K562 (cell line): Measurements from ENCODE around the gene ITGAL. TPM values are rescaled to one million over a fixed set of nuclear protein-coding genes. Genes with fewer than 3 reads are reported as not detected.
A peak's percentile ranks its signal among the peaks of the same experiment; 100 is the strongest.

ENCODE experiments used
- ELF1 ChIP-seq: fragments of 200-800 bp; sonication (Bioruptor generic); IDR thresholded peaks from 2 replicates; pipeline ENCODE4 v1.6.1; 2016; ENCODE audit warnings: missing genetic modification characterization, missing compliant biosample characterization
- ETV1 ChIP-seq: fragments of 450-650 bp; conservative IDR thresholded peaks from 2 replicates; pipeline ENCODE4 v1.6.1; 2016; ENCODE audit warnings: missing genetic modification characterization, control low read depth, low read depth, missing compliant biosample characterization
- HEY1 ChIP-seq: fragments of 250-450 bp; sonication (Bioruptor Pico); IDR thresholded peaks from 2 replicates; pipeline ENCODE4 v1.5.0; 2020; ENCODE audit warnings: mild to moderate bottlenecking, moderate library complexity, borderline replicate concordance
- LEF1 ChIP-seq: fragments of 450-650 bp; IDR thresholded peaks from 2 replicates; pipeline ENCODE4 v1.6.1; 2016; ENCODE audit warnings: mild to moderate bottlenecking
- PKNOX1 ChIP-seq: fragments of 450-650 bp; IDR thresholded peaks from 2 replicates; pipeline ENCODE4 v1.6.1; 2016
- TCF7 ChIP-seq: sonication (generic); IDR thresholded peaks from 2 replicates; pipeline ENCODE4 v1.6.1; 2016; ENCODE audit warnings: antibody characterized with exemption, borderline replicate concordance
- TRIM24 ChIP-seq, 2 experiments: fragments of 450-650 bp; IDR thresholded peaks; 2 replicates each; pipeline ENCODE4 v1.6.1; 2016
- polyA plus RNA-seq, 8 experiments: library from polyadenylated mRNA; depleted of rRNA in 4 of 8; stranded (reverse) in 5 of 8; unstranded in 3 of 8; fragments of >200 nt; fragmentation: Nextera tagmentation in 2 of 8; fragmentation: Illumina TruSeq in 1 of 8; extraction: Ambion mirVana in 2 of 8; extraction: Trizol in 1 of 8; gene quantifications; 2 replicates each; pipeline versions ENCODE4 v1.2.1 to v1.2.3, GENCODE V29; 2011 to 2014; ENCODE audit warnings: inconsistent platforms in 1 of 8, missing spikeins in 1 of 8
- total RNA-seq, 7 experiments: library from RNA; depleted of rRNA in 6 of 7; stranded (reverse); fragments of >200 nt in 6 of 7; fragmentation: Illumina TruSeq in 2 of 7; extraction: Trizol in 2 of 7; gene quantifications; 2 replicates each; pipeline versions ENCODE4 v1.2.1 to v1.2.3, GENCODE V29; 2011 to 2021; ENCODE audit warnings: low replicate concordance in 1 of 7
- TF ChIP-seq, protein P1 (sequence below): fragments of 200-600 bp; sonication (generic); IDR thresholded peaks from one replicate; pipeline ENCODE4 v1.6.1; 2012; ENCODE audit warnings: mild to moderate bottlenecking, low read depth, low read length, inconsistent platforms
- TF ChIP-seq, protein P2 (sequence below): fragments of 250-450 bp; sonication (Bioruptor Pico); IDR thresholded peaks from 2 replicates; pipeline ENCODE4 v1.4.0; 2020; ENCODE audit warnings: mild to moderate bottlenecking, moderate library complexity

ITGAL gene
- total and polyA plus RNA-seq, 9 of the 15 experiments (the other 6 are each of a cell fraction or from before 2014, with no cell fraction given), result 0.01 to 0.53 TPM; not detected in 7

- TF ChIP-seq TCF7 (0 out of 2 replicates have a peak, but pooled peaks have one; percentile 14), HEY1 (CRISPR knock-in tag) (0 out of 2 replicates have a peak, but pooled peaks have one; percentile 41), ELF1 (tag) (peak; percentile 63), LEF1 (0 out of 2 replicates have a peak, but pooled peaks have one; percentile 17), PKNOX1 (peak; percentile 75), ETV1 (tag) (peak; percentile 81), TRIM24 (IDR thresholded peaks at IDR 0.05) (peak in 1 of 2 experiments; percentile 69; a peak in 1 of 4 replicates)
- TF ChIP-seq, protein P1, sequence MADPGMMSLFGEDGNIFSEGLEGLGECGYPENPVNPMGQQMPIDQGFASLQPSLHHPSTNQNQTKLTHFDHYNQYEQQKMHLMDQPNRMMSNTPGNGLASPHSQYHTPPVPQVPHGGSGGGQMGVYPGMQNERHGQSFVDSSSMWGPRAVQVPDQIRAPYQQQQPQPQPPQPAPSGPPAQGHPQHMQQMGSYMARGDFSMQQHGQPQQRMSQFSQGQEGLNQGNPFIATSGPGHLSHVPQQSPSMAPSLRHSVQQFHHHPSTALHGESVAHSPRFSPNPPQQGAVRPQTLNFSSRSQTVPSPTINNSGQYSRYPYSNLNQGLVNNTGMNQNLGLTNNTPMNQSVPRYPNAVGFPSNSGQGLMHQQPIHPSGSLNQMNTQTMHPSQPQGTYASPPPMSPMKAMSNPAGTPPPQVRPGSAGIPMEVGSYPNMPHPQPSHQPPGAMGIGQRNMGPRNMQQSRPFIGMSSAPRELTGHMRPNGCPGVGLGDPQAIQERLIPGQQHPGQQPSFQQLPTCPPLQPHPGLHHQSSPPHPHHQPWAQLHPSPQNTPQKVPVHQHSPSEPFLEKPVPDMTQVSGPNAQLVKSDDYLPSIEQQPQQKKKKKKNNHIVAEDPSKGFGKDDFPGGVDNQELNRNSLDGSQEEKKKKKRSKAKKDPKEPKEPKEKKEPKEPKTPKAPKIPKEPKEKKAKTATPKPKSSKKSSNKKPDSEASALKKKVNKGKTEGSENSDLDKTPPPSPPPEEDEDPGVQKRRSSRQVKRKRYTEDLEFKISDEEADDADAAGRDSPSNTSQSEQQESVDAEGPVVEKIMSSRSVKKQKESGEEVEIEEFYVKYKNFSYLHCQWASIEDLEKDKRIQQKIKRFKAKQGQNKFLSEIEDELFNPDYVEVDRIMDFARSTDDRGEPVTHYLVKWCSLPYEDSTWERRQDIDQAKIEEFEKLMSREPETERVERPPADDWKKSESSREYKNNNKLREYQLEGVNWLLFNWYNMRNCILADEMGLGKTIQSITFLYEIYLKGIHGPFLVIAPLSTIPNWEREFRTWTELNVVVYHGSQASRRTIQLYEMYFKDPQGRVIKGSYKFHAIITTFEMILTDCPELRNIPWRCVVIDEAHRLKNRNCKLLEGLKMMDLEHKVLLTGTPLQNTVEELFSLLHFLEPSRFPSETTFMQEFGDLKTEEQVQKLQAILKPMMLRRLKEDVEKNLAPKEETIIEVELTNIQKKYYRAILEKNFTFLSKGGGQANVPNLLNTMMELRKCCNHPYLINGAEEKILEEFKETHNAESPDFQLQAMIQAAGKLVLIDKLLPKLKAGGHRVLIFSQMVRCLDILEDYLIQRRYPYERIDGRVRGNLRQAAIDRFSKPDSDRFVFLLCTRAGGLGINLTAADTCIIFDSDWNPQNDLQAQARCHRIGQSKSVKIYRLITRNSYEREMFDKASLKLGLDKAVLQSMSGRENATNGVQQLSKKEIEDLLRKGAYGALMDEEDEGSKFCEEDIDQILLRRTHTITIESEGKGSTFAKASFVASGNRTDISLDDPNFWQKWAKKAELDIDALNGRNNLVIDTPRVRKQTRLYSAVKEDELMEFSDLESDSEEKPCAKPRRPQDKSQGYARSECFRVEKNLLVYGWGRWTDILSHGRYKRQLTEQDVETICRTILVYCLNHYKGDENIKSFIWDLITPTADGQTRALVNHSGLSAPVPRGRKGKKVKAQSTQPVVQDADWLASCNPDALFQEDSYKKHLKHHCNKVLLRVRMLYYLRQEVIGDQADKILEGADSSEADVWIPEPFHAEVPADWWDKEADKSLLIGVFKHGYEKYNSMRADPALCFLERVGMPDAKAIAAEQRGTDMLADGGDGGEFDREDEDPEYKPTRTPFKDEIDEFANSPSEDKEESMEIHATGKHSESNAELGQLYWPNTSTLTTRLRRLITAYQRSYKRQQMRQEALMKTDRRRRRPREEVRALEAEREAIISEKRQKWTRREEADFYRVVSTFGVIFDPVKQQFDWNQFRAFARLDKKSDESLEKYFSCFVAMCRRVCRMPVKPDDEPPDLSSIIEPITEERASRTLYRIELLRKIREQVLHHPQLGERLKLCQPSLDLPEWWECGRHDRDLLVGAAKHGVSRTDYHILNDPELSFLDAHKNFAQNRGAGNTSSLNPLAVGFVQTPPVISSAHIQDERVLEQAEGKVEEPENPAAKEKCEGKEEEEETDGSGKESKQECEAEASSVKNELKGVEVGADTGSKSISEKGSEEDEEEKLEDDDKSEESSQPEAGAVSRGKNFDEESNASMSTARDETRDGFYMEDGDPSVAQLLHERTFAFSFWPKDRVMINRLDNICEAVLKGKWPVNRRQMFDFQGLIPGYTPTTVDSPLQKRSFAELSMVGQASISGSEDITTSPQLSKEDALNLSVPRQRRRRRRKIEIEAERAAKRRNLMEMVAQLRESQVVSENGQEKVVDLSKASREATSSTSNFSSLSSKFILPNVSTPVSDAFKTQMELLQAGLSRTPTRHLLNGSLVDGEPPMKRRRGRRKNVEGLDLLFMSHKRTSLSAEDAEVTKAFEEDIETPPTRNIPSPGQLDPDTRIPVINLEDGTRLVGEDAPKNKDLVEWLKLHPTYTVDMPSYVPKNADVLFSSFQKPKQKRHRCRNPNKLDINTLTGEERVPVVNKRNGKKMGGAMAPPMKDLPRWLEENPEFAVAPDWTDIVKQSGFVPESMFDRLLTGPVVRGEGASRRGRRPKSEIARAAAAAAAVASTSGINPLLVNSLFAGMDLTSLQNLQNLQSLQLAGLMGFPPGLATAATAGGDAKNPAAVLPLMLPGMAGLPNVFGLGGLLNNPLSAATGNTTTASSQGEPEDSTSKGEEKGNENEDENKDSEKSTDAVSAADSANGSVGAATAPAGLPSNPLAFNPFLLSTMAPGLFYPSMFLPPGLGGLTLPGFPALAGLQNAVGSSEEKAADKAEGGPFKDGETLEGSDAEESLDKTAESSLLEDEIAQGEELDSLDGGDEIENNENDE, result peak; percentile 16
- TF ChIP-seq, protein P2, sequence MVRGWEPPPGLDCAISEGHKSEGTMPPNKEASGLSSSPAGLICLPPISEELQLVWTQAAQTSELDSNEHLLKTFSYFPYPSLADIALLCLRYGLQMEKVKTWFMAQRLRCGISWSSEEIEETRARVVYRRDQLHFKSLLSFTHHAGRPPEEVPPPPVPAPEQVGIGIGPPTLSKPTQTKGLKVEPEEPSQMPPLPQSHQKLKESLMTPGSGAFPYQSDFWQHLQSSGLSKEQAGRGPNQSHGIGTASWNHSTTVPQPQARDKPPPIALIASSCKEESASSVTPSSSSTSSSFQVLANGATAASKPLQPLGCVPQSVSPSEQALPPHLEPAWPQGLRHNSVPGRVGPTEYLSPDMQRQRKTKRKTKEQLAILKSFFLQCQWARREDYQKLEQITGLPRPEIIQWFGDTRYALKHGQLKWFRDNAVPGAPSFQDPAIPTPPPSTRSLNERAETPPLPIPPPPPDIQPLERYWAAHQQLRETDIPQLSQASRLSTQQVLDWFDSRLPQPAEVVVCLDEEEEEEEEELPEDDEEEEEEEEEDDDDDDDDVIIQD (CRISPR knock-in tag), result no peak
Measured at GRCh38 chr16:30526823-30527634, 54.5 kb downstream of the ITGAL start (continued).
